Panc1 (cell line): ENCODE data around the gene RAP1B. TPM values are rescaled to one million over a fixed set of nuclear protein-coding genes. Genes with fewer than 3 reads are reported as not detected.

ENCODE experiments used
- ATAC-seq: fragments of 200-7000 bp; cut with Tn5 transposase; 2 replicates; pipeline ENCODE4 v1.9.1; 2020; ENCODE audit warnings: mild to moderate bottlenecking, moderate library complexity
- BruUV-seq: library from RNA; stranded (reverse); fragments of 400-500 nt; replicated peaks from 2 replicates; lab custom pipeline; 2021; lab: Mats Ljungman, UMichigan
- CTCF ChIA-PET: fragments of 300-600 bp; sonication (Branson Sonifier 250); formaldehyde crosslinking; loops from one replicate; lab custom pipeline; 2022; ENCODE audit warnings: antibody characterized with exemption; lab: Charles Lee
- POLR2A ChIA-PET: fragments of 300-600 bp; sonication (Branson Sonifier 250); formaldehyde crosslinking; loops from one replicate; lab custom pipeline; 2022; ENCODE audit warnings: antibody characterized with exemption; lab: Charles Lee
- DNase-seq: peaks from one replicate; pipeline ENCODE4 v3.0.0-alpha.2; 2010; ENCODE audit warnings: low read depth, low spot score
- H3K27ac ChIP-seq: 2 replicates; pipeline ENCODE4 v1.5.1; 2011; ENCODE audit warnings: mild to moderate bottlenecking, low read length, inconsistent platforms
- H3K27me3 ChIP-seq: fragments of 200-500 bp; sonication (Bioruptor generic); 2 replicates; pipeline ENCODE4 v1.6.0; 2014; ENCODE audit warnings: low read length, inconsistent platforms; ENCODE audit not compliant: control insufficient read depth, insufficient read depth
- H3K36me3 ChIP-seq: fragments of 200-500 bp; sonication (Bioruptor generic); 2 replicates; pipeline ENCODE4 v1.5.1; 2014; ENCODE audit warnings: inconsistent platforms, mild to moderate bottlenecking, low read length, moderate library complexity; ENCODE audit not compliant: control insufficient read depth, insufficient read depth
- H3K4me1 ChIP-seq: 2 replicates; pipeline ENCODE4 v1.5.1; 2011; ENCODE audit warnings: inconsistent platforms, mild to moderate bottlenecking, low read length, moderate library complexity; ENCODE audit not compliant: control insufficient read depth, insufficient read depth
- H3K4me3 ChIP-seq, 2 experiments: 2 replicates each; pipeline ENCODE4 v1.5.1; 2011 to 2012; ENCODE audit warnings: low read depth in 2 of 2, low read length in 2 of 2, mild to moderate bottlenecking in 2 of 2, inconsistent platforms in 1 of 2, moderate library complexity in 1 of 2
- H3K9me3 ChIP-seq: fragments of 200-500 bp; sonication (Bioruptor generic); 2 replicates; pipeline ENCODE4 v1.5.1; 2014; ENCODE audit warnings: low read depth, mild to moderate bottlenecking, inconsistent platforms, low read length, moderate library complexity; ENCODE audit not compliant: control insufficient read depth, insufficient read depth
- CTCF ChIP-seq: fragments of 450-650 bp; IDR thresholded peaks from 2 replicates; pipeline ENCODE4 v1.5.1; 2017; ENCODE audit warnings: mild to moderate bottlenecking
- POLR2AphosphoS5 ChIP-seq: IDR thresholded peaks from 2 replicates; pipeline ENCODE4 v1.6.1; 2012; ENCODE audit warnings: mild to moderate bottlenecking, low read depth, low read length, moderate library complexity
- SIN3A ChIP-seq: IDR thresholded peaks from 2 replicates; pipeline ENCODE4 v1.6.1; 2012; ENCODE audit warnings: low read depth, mild to moderate bottlenecking, low read length, moderate library complexity, borderline replicate concordance; ENCODE audit not compliant: insufficient read depth
- TCF7L2 ChIP-seq: IDR thresholded peaks from 2 replicates; pipeline ENCODE4 v1.6.1; 2011; ENCODE audit warnings: mild to moderate bottlenecking, low read depth, low read length, inconsistent platforms
- in situ Hi-C: cut with HindIII; loops from 2 replicates; pipeline ENCODE4 v1.10.0; 2016; ENCODE audit warnings: low sequenced_read_pairs, low pct_unique_long_range_greater_than_20kb
- intact Hi-C: fragments of 100-400 bp; cut with micrococcal nuclease; formaldehyde crosslinking; loops from one replicate; pipeline ENCODE4 v1.10.0; 2022; ENCODE audit not compliant: unreplicated experiment
- total RNA-seq: library from RNA; stranded (reverse); gene quantifications from one replicate; pipeline ENCODE4 v1.2.1, GENCODE V29; 2021; ENCODE audit not compliant: unreplicated experiment
- TF ChIP-seq, protein P1 (sequence below), 2 experiments: IDR thresholded peaks; 2 replicates each; pipeline ENCODE4 v1.6.1; 2011 to 2012; ENCODE audit warnings: low read depth in 2 of 2, control low read depth in 1 of 2, low read length in 1 of 2, mild to moderate bottlenecking in 1 of 2, moderate library complexity in 1 of 2; ENCODE audit not compliant: insufficient read depth in 1 of 2

Gene RAP1B
- total RNA-seq, 1 experiment from 2014 or later = 328 TPM

GRCh38 chr12:68568922-68569569, 41.7 kb upstream of the RAP1B start:
- ATAC-seq = no peak
- Histone ChIP-seq H3K9me3 (no peaks in the 10 kb centered on the region; the same call in 1 of the 2 replicates), H3K27ac (peak overlapping the region; percentile 86), H3K4me3 (no peak overlapping the region), H3K4me1 (peaks cover 24% of the 10 kb centered on the region), H3K36me3 (no peaks in the 10 kb centered on the region), H3K27me3 (no peaks in the 10 kb centered on the region)
- ChIA-PET POLR2A (no interaction called here), CTCF (no interaction called here)
- in situ Hi-C loops = no loop called here
- DNase-seq = no peak
- no TSS peak for BruUV-seq
- no peak for TF ChIP-seq POLR2AphosphoS5
- TF ChIP-seq CTCF = no peak
- TF ChIP-seq, protein P1, sequence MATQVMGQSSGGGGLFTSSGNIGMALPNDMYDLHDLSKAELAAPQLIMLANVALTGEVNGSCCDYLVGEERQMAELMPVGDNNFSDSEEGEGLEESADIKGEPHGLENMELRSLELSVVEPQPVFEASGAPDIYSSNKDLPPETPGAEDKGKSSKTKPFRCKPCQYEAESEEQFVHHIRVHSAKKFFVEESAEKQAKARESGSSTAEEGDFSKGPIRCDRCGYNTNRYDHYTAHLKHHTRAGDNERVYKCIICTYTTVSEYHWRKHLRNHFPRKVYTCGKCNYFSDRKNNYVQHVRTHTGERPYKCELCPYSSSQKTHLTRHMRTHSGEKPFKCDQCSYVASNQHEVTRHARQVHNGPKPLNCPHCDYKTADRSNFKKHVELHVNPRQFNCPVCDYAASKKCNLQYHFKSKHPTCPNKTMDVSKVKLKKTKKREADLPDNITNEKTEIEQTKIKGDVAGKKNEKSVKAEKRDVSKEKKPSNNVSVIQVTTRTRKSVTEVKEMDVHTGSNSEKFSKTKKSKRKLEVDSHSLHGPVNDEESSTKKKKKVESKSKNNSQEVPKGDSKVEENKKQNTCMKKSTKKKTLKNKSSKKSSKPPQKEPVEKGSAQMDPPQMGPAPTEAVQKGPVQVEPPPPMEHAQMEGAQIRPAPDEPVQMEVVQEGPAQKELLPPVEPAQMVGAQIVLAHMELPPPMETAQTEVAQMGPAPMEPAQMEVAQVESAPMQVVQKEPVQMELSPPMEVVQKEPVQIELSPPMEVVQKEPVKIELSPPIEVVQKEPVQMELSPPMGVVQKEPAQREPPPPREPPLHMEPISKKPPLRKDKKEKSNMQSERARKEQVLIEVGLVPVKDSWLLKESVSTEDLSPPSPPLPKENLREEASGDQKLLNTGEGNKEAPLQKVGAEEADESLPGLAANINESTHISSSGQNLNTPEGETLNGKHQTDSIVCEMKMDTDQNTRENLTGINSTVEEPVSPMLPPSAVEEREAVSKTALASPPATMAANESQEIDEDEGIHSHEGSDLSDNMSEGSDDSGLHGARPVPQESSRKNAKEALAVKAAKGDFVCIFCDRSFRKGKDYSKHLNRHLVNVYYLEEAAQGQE (IDR thresholded peaks at IDR 0.05; ENCODE audit: insufficient read depth in 1 of 2, low read depth in 2 of 2, low read length in 1 of 2) = no peak
- no peak for TF ChIP-seq TCF7L2
- no peak for TF ChIP-seq SIN3A
- intact Hi-C loops = loop anchor here (10.0 kb wide), 1 partner anchor 234 kb away; the partner anchor contains the start of gene MDM1

GRCh38 chr12:68572661-68573060, 38.0 kb upstream of the RAP1B start:
- no peak for DNase-seq
- no peaks in the 10 kb centered on the region for H3K27me3 ChIP-seq
- TF ChIP-seq, protein P1 (IDR thresholded peaks at IDR 0.05; ENCODE audit: insufficient read depth in 1 of 2, low read depth in 2 of 2, low read length in 1 of 2) = no peak
- no peak for TF ChIP-seq POLR2AphosphoS5
- no peak for TF ChIP-seq CTCF
- no peak for TF ChIP-seq SIN3A
- TF ChIP-seq TCF7L2 = no peak
- H3K4me3 ChIP-seq = no peak overlapping the region
- intact Hi-C loops = no loop called here
- no peaks in the 10 kb centered on the region for H3K36me3 ChIP-seq
- H3K27ac ChIP-seq = peak overlapping the region; percentile 75; the same call in 1 of the 2 replicates
- ChIA-PET POLR2A (no interaction called here), CTCF (no interaction called here)
- ATAC-seq = no peak
- H3K4me1 ChIP-seq = no peaks in the 10 kb centered on the region
- H3K9me3 ChIP-seq = no peaks in the 10 kb centered on the region; the same call in 1 of the 2 replicates
- no TSS peak for BruUV-seq
- in situ Hi-C loops = no loop called here
